ELF-1 (cell line): Measurements from ENCODE around the gene SURF1.
"Not testable (repeated sequence)": the region's sequence is repeated elsewhere in the genome, so short reads cannot be mapped to it uniquely, and the experiment has no call there.

Experiments
- DNase-seq: peaks from one replicate; pipeline ENCODE4 v3.0.0-alpha.2; 2016; ENCODE audit warnings: low read depth, low spot score

Gene SURF1

GRCh38 chr9:133344979-133345378, 11.3 kb downstream of the SURF1 start:
- no peak for DNase-seq

GRCh38 chr9:133344071-133344470, 12.2 kb downstream of the SURF1 start:
- no peak for DNase-seq

GRCh38 chr9:133342570-133342969, 13.7 kb downstream of the SURF1 start:
- DNase-seq: peak; percentile 46

GRCh38 chr9:133342069-133342406, 14.2 kb downstream of the SURF1 start:
- peak; percentile 76 for DNase-seq

- no peak for DNase-seq
These were observed 14.8 kb downstream of the SURF1 start for GRCh38 chr9:133341369-133342068.

GRCh38 chr9:133340916-133341315, 15.4 kb downstream of the SURF1 start:
- no peak for DNase-seq

GRCh38 chr9:133340256-133340655, 16.0 kb downstream of the SURF1 start:
- no peak for DNase-seq

GRCh38 chr9:133339641-133340040, 16.6 kb downstream of the SURF1 start:
- no peak for DNase-seq

- peak; percentile 95 for DNase-seq
These were observed 20.1 kb downstream of the SURF1 start, which contains the start of gene SURF6 for GRCh38 chr9:133335924-133336811. TSS of gene SURF6 (minus strand) at chr9:133336188. CDS start at chr9:133336132, 56 bp downstream.

GRCh38 chr9:133334888-133335287, 21.4 kb downstream of the SURF1 start:
- DNase-seq: not testable (repeated sequence)

GRCh38 chr9:133334161-133334560, 22.1 kb downstream of the SURF1 start:
- DNase-seq: peak; percentile 85

GRCh38 chr9:133333566-133333965, 22.7 kb downstream of the SURF1 start:
- no peak for DNase-seq

GRCh38 chr9:133333011-133333410, 23.3 kb downstream of the SURF1 start:
- no peak for DNase-seq

GRCh38 chr9:133332381-133332730, 23.9 kb downstream of the SURF1 start:
- DNase-seq: no peak

- DNase-seq: no peak
These were observed 24.5 kb downstream of the SURF1 start for GRCh38 chr9:133331641-133332380.

GRCh38 chr9:133331221-133331620, 25.1 kb downstream of the SURF1 start:
- no peak for DNase-seq

GRCh38 chr9:133329306-133330156, 26.8 kb downstream of the SURF1 start:
- DNase-seq: peak; percentile 75

GRCh38 chr9:133327834-133328484, 28.3 kb downstream of the SURF1 start:
- DNase-seq: no peak

- DNase-seq: not testable (repeated sequence)
These were observed 29.3 kb downstream of the SURF1 start for GRCh38 chr9:133327021-133327420.

- DNase-seq: no peak
These were observed 32.1 kb downstream of the SURF1 start for GRCh38 chr9:133323991-133324703.
